22Rv1 (cell line): ENCODE data around the gene ABCA5.

ENCODE experiments used
- H3K27ac ChIP-seq: fragments of 450-650 bp; 2 replicates; pipeline ENCODE4 v1.5.1; 2017
- ZFX ChIP-seq: fragments of 450-650 bp; IDR thresholded peaks from 2 replicates; pipeline ENCODE4 v1.6.1; 2017; ENCODE audit warnings: antibody characterized with exemption, borderline replicate concordance
- TF ChIP-seq, protein P1 (sequence below): fragments of 450-650 bp; IDR thresholded peaks from 2 replicates; pipeline ENCODE4 v1.5.1; 2017; ENCODE audit warnings: mild to moderate bottlenecking

Gene ABCA5

DNA sequence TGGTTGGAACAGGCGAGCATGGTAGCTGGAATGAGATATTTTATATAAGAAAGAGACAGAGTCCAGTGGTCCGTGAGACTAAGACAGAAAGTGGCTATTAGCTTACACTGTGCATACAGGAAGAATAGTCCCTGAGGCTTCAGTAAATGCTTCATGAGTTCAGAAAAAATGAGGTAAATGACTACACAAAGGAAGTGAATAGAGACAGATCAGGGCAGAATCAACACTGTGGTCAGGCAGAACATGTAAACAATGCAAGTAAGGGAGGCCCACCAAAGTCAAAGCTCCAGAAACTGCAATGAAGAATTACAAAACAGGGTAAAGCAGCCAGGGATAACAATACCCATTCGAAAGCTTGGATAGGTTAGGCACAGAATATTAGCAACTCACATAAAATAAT is 103.1 kb downstream of the ABCA5 start:
- no peak overlapping the region for H3K27ac ChIP-seq
- TF ChIP-seq, protein P1, sequence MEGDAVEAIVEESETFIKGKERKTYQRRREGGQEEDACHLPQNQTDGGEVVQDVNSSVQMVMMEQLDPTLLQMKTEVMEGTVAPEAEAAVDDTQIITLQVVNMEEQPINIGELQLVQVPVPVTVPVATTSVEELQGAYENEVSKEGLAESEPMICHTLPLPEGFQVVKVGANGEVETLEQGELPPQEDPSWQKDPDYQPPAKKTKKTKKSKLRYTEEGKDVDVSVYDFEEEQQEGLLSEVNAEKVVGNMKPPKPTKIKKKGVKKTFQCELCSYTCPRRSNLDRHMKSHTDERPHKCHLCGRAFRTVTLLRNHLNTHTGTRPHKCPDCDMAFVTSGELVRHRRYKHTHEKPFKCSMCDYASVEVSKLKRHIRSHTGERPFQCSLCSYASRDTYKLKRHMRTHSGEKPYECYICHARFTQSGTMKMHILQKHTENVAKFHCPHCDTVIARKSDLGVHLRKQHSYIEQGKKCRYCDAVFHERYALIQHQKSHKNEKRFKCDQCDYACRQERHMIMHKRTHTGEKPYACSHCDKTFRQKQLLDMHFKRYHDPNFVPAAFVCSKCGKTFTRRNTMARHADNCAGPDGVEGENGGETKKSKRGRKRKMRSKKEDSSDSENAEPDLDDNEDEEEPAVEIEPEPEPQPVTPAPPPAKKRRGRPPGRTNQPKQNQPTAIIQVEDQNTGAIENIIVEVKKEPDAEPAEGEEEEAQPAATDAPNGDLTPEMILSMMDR, result no peak
- TF ChIP-seq ZFX, result no peak

DNA sequence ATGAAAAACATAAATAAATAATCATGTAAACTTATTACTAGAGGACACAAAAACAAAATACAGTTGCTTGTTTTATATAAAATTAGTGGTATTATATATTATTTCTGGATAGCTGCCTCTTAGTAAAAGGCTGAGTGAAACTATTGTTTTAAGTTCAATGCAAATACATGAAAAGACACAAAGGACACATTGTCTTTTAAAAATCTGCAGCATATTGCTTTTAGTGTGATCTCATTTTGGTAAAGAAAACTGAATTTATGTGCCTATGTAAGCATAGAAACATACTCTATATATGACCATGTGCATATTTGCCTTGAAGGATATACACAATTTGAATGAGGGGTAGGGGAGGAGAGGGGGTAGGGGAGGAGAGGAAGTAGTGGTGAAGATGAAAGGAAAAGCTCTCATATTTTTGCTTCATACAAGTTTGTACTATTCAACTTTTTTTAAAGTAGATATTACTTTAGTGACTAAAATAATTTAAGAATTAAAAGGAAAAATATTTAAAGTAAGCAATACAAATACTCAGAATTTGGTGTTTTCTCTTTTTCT is 104.2 kb downstream of the ABCA5 start:
- H3K27ac ChIP-seq, result no peak overlapping the region
- TF ChIP-seq ZFX, result no peak
- TF ChIP-seq, protein P1, result no peak

DNA sequence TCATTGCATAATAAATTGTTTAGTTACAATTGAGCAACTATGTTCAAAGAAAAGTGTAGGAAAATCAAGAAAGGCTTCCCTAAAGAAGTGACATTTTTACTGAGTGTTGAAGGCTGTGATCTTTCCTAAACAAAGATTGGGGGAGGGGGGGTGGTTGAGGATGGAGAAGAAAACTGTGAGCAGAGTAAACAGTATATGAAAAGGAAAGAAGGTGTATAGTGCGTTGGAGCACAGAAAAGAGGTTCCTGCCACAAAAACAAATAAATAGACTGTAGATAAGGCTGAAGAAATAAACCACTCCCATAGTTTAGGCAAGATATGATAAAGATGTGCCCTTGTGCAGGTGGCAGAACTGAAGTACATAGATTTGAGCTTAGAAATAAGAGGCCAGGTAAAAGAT is 106.8 kb downstream of the ABCA5 start:
- TF ChIP-seq ZFX, result no peak
- TF ChIP-seq, protein P1, result no peak

DNA sequence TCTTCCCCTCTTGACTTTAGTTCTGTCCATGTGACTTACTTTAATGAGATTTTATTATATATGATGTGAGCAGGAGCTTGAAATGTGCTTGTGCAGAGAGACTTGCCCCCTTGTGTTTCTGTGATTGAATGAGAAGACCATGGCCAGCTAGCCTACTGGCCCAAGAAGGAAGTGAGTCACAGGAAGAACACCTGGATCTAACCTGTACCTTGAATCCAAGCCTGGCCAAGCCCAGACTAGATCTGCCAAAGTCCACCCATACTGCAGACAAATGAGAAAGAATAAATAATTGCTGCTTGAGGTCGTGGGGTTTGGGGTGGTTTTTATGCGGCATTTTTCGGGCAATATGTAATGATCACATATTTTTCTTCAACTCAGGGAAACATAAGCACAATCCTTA is 107.9 kb downstream of the ABCA5 start:
- no peak overlapping the region for H3K27ac ChIP-seq
- TF ChIP-seq ZFX, result no peak
- TF ChIP-seq, protein P1, result no peak

More for the DNA sequence above, 106.8 kb downstream of the ABCA5 start:
- no peak overlapping the region for H3K27ac ChIP-seq

DNA sequence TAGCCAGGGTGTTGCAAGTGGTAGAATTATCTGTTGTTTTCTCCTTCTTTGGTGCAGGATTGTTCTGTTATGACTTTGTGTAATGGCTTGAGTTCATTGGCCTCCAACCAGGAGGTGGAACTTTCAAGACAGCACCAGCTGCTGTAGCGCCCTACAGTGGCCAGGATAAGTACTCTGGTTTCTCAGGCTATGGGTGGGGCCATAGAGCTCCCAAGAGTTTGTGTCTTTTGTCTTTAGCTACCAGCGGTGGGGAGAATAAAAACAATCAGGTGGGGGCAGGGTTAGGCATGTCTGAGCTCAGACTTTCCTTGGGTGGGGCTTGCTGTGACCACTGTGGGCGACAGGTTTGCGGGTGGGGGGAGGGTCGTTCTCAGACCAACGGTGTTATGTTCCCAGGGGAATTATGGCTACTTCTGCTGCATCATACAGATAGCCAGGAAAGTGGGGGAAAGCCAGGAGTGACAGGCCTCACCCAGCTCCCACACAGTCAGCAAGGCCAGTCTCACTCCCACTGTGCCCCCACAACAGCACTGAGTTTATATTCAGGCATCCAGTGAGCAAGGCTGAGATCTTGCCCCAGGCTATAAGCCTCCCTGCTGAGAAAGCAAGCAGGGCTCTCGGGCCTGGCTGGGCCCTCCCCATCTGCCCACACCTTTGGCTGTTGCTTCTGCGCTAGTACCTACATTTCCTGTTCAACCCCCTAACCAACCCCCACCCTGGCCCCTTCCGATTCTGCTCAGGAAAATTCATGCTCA is 113.7 kb downstream of the ABCA5 start:
- H3K27ac ChIP-seq, result no peak overlapping the region
- TF ChIP-seq ZFX, result no peak
- TF ChIP-seq, protein P1, result peak; percentile 17

DNA sequence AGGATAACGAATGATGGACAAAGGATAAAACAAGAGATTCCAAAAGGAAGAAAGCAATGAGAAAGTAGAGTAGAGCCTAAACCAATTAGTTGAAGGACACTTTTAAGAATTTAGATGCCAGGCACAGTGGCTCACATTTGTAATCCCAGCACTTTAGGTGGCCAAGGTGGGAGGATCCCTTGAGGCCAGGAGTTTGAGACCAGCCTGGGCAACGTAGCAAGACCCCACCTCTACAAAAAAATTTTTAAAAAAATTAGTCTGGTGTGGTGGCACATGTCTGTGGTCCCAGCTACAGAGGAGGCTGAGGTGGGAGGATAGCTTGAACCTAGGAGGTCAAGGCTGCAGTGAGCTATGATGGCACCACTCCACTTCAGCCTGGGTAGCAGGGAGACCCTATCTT is 118.3 kb downstream of the ABCA5 start:
- TF ChIP-seq ZFX, result no peak
- TF ChIP-seq, protein P1, result no peak
- H3K27ac ChIP-seq, result no peak overlapping the region

DNA sequence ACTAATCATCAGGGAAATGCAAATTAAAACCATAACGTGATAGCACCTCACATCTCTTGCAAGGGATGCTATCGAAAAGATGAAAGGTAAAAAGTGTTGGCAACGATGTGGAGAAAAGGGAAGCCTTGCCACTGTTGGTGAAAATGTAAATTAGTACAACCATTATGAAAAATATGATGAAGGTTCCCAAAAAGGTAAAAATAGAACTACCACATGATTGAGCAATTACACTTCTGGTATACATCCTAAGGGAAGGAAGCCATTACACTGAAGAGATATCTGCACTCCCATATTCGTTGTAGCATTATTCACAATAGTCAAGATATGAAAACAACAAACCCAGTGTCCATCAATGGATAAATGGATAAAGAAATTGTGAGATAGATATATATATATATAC is 119.8 kb downstream of the ABCA5 start:
- H3K27ac ChIP-seq, result no peak overlapping the region
- TF ChIP-seq, protein P1, result no peak
- TF ChIP-seq ZFX, result no peak
